GM23338 (cell line): ENCODE results near the gene DHFR2. TPM values are rescaled to one million over a fixed set of nuclear protein-coding genes. Genes with fewer than 3 reads are reported as not detected.
"Not testable (repeated sequence)": the region's sequence is repeated elsewhere in the genome, so short reads cannot be mapped to it uniquely, and the experiment has no call there.

ENCODE experiments used
- ATAC-seq: fragments of 200-7000 bp; cut with Tn5 transposase; 3 replicates; pipeline ENCODE4 v1.9.1; 2020
- DNase-seq: peaks from one replicate; pipeline ENCODE4 v3.0.0-alpha.2; 2015; ENCODE audit warnings: low spot score
- H2AFZ ChIP-seq: fragments of 200-600 bp; sonication (generic); 2 replicates; pipeline ENCODE4 v1.8.0; 2016; ENCODE audit warnings: antibody characterized with exemption, mild to moderate bottlenecking, moderate library complexity
- H3F3A ChIP-seq: fragments of 200-600 bp; sonication (generic); replicated peaks from 2 replicates; pipeline ENCODE4 v1.8.0; 2017; ENCODE audit warnings: antibody characterized with exemption, mixed run types, low read depth
- H3K27ac ChIP-seq: fragments of 200-600 bp; sonication (generic); 2 replicates; pipeline ENCODE4 v1.6.1; 2016; ENCODE audit warnings: low read depth
- H3K27me3 ChIP-seq: fragments of 200-600 bp; sonication (generic); 2 replicates; pipeline ENCODE4 v1.8.0; 2016; ENCODE audit warnings: mild to moderate bottlenecking, mixed run types, moderate library complexity; ENCODE audit not compliant: insufficient read depth
- H3K36me3 ChIP-seq: fragments of 200-600 bp; sonication (generic); 2 replicates; pipeline ENCODE4 v1.8.0; 2016; ENCODE audit warnings: mild to moderate bottlenecking; ENCODE audit not compliant: insufficient read depth
- H3K4me1 ChIP-seq: fragments of 200-600 bp; sonication (generic); 2 replicates; pipeline ENCODE4 v1.8.0; 2016; ENCODE audit warnings: mild to moderate bottlenecking, moderate library complexity; ENCODE audit not compliant: insufficient read depth
- H3K4me2 ChIP-seq: fragments of 200-600 bp; sonication (generic); 2 replicates; pipeline ENCODE4 v1.7.1; 2017; ENCODE audit warnings: mixed run types
- H3K4me3 ChIP-seq: fragments of 200-600 bp; sonication (generic); 2 replicates; pipeline ENCODE4 v1.6.1; 2016; ENCODE audit warnings: mixed run types
- H3K79me2 ChIP-seq: fragments of 200-600 bp; sonication (generic); replicated peaks from 2 replicates; pipeline ENCODE4 v1.8.0; 2017; ENCODE audit warnings: mild to moderate bottlenecking; ENCODE audit not compliant: insufficient read depth
- H3K9me2 ChIP-seq: fragments of 200-600 bp; sonication (generic); 2 replicates; pipeline ENCODE4 v1.8.0; 2017; ENCODE audit not compliant: insufficient read depth
- H4K20me1 ChIP-seq: fragments of 200-600 bp; sonication (generic); replicated peaks from 2 replicates; pipeline ENCODE4 v1.8.0; 2017; ENCODE audit warnings: mild to moderate bottlenecking; ENCODE audit not compliant: insufficient read depth
- H3K27ac Mint-ChIP-seq: 2 replicates; pipeline ENCODE4 v1.8.0; 2020; ENCODE audit warnings: inconsistent platforms, mild to moderate bottlenecking, moderate library complexity, mixed read lengths
- H3K27me3 Mint-ChIP-seq: 3 replicates; pipeline ENCODE4 v1.8.0; 2022; ENCODE audit warnings: low read depth, mild to moderate bottlenecking, moderate library complexity, mixed read lengths, inconsistent platforms; ENCODE audit not compliant: insufficient read depth, poor library complexity
- H3K36me3 Mint-ChIP-seq: 3 replicates; pipeline ENCODE4 v1.8.0; 2021; ENCODE audit warnings: low read depth, mild to moderate bottlenecking, inconsistent platforms, moderate library complexity, mixed read lengths
- H3K4me1 Mint-ChIP-seq: 3 replicates; pipeline ENCODE4 v1.8.0; 2020; ENCODE audit warnings: mild to moderate bottlenecking, inconsistent platforms, mixed read lengths
- H3K4me3 Mint-ChIP-seq: 3 replicates; pipeline ENCODE4 v1.8.0; 2021; ENCODE audit warnings: moderate library complexity, mild to moderate bottlenecking, inconsistent platforms, mixed read lengths
- H3K9me3 Mint-ChIP-seq: 3 replicates; pipeline ENCODE4 v1.8.0; 2020; ENCODE audit warnings: moderate library complexity, mild to moderate bottlenecking, inconsistent platforms, mixed read lengths
- CTCF ChIP-seq, 2 experiments: fragments of 200-600 bp in 1 of 2; sonication (generic) in 1 of 2; conservative IDR thresholded peaks; 2 replicates each; pipeline versions ENCODE4 v1.5.1 to v1.6.1; 2016 to 2017; ENCODE audit warnings: antibody characterized with exemption in 2 of 2, low read depth in 2 of 2, mild to moderate bottlenecking in 2 of 2, moderate library complexity in 1 of 2
- EZH2 ChIP-seq: fragments of 200-600 bp; sonication (generic); IDR thresholded peaks from one replicate; pipeline ENCODE4 v1.8.0; 2017; ENCODE audit warnings: antibody characterized with exemption, mild to moderate bottlenecking, low read depth; ENCODE audit not compliant: unreplicated experiment
- EZH2phosphoT487 ChIP-seq: fragments of 200-600 bp; sonication (generic); IDR thresholded peaks from one replicate; pipeline ENCODE4 v1.8.1; 2018; ENCODE audit warnings: antibody characterized with exemption; ENCODE audit not compliant: unreplicated experiment
- JUNB ChIP-seq: IDR thresholded peaks from one replicate; pipeline ENCODE4 v1.6.1; 2016; ENCODE audit warnings: antibody characterized with exemption; ENCODE audit not compliant: unreplicated experiment
- REST ChIP-seq: IDR thresholded peaks from one replicate; pipeline ENCODE4 v1.6.1; 2018; ENCODE audit warnings: antibody characterized with exemption; ENCODE audit not compliant: unreplicated experiment
- STAT1 ChIP-seq: IDR thresholded peaks from one replicate; pipeline ENCODE4 v1.6.1; 2016; ENCODE audit warnings: antibody characterized with exemption; ENCODE audit not compliant: unreplicated experiment
- ZNF114 ChIP-seq: fragments of 250-450 bp; sonication (Bioruptor Pico); IDR thresholded peaks from 2 replicates; pipeline ENCODE4 v1.5.0; 2020; ENCODE audit warnings: mild to moderate bottlenecking, moderate library complexity
- ZNF331 ChIP-seq: fragments of 250-450 bp; sonication (Bioruptor Pico); IDR thresholded peaks from 2 replicates; pipeline ENCODE4 v1.5.0; 2020; ENCODE audit warnings: low read depth, mild to moderate bottlenecking, moderate library complexity
- polyA plus RNA-seq: library from polyadenylated mRNA; unstranded; fragments of >200 nt; fragmentation: Nextera tagmentation; extraction: Ambion mirVana; gene quantifications from 2 replicates; pipeline ENCODE4 v1.2.1, GENCODE V29; 2016
- total RNA-seq: library from RNA; depleted of rRNA; stranded (reverse); fragments of >200 nt; shearing (Covaris generic); gene quantifications from 2 replicates; pipeline ENCODE4 v1.2.3, GENCODE V29; 2014
- TF ChIP-seq, protein P1 (sequence below): IDR thresholded peaks from 2 replicates; pipeline ENCODE4 v1.6.1; 2016; ENCODE audit warnings: antibody characterized with exemption
- TF ChIP-seq, protein P2 (sequence below): fragments of 250-450 bp; sonication (Bioruptor Pico); IDR thresholded peaks from 2 replicates; pipeline ENCODE4 v1.5.0; 2020; ENCODE audit warnings: mild to moderate bottlenecking, moderate library complexity

DHFR2 gene
- total and polyA plus RNA-seq, 2 experiments from 2014 or later = 1.1 to 1.6 TPM

- not testable (repeated sequence) for H4K20me1 ChIP-seq, H3K27ac ChIP-seq, H3K36me3 ChIP-seq, H3K79me2 ChIP-seq, DNase-seq, H3K27me3 ChIP-seq, H3K4me3 ChIP-seq, H3F3A ChIP-seq, H2AFZ ChIP-seq, H3K9me3 Mint-ChIP-seq, H3K4me1 ChIP-seq, H3K27ac Mint-ChIP-seq, H3K4me1 Mint-ChIP-seq, H3K27me3 Mint-ChIP-seq, H3K4me3 Mint-ChIP-seq, H3K4me2 ChIP-seq, H3K9me2 ChIP-seq, ATAC-seq
- peaks cover 12% of the 10 kb centered on the region; the same call in 2 of the 3 replicates for H3K36me3 Mint-ChIP-seq
Observed at GRCh38 chr3:94110232-94110631, 47.5 kb upstream of the DHFR2 start.

GRCh38 chr3:94106268-94106667 is 43.6 kb upstream of the DHFR2 start:
- no peak for ATAC-seq
- Histone ChIP-seq H3K4me2 (no peak overlapping the region), H3K4me3 (no peak overlapping the region), H3K79me2 (no peaks in the 10 kb centered on the region), H3K27ac (no peak overlapping the region), H3K4me1 (no peaks in the 10 kb centered on the region), H3F3A (no peaks in the 10 kb centered on the region), H2AFZ (no peak overlapping the region), H3K27me3 (no peaks in the 10 kb centered on the region), H3K36me3 (no peaks in the 10 kb centered on the region; the same call in 1 of the 2 replicates), H4K20me1 (no peaks in the 10 kb centered on the region), H3K9me2 (no peaks in the 10 kb centered on the region)
- Mint-ChIP-seq H3K9me3 (no peaks in the 10 kb centered on the region), H3K36me3 (peaks cover 3% of the 10 kb centered on the region; the same call in 1 of the 3 replicates), H3K27ac (no peak overlapping the region), H3K4me3 (no peak overlapping the region), H3K27me3 (no peaks in the 10 kb centered on the region), H3K4me1 (no peaks in the 10 kb centered on the region)
- no peak for DNase-seq
- TF ChIP-seq ZNF114 (CRISPR knock-in tag) (no peak), EZH2 (no peak), JUNB (no peak), STAT1 (no peak), EZH2phosphoT487 (no peak), REST (no peak), CTCF (conservative IDR thresholded peaks at IDR 0.05; ENCODE audit: low read depth in 2 of 2) (no peak), ZNF331 (CRISPR knock-in tag) (no peak)
- TF ChIP-seq, protein P1, sequence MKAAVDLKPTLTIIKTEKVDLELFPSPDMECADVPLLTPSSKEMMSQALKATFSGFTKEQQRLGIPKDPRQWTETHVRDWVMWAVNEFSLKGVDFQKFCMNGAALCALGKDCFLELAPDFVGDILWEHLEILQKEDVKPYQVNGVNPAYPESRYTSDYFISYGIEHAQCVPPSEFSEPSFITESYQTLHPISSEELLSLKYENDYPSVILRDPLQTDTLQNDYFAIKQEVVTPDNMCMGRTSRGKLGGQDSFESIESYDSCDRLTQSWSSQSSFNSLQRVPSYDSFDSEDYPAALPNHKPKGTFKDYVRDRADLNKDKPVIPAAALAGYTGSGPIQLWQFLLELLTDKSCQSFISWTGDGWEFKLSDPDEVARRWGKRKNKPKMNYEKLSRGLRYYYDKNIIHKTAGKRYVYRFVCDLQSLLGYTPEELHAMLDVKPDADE = no peak
- TF ChIP-seq, protein P2, sequence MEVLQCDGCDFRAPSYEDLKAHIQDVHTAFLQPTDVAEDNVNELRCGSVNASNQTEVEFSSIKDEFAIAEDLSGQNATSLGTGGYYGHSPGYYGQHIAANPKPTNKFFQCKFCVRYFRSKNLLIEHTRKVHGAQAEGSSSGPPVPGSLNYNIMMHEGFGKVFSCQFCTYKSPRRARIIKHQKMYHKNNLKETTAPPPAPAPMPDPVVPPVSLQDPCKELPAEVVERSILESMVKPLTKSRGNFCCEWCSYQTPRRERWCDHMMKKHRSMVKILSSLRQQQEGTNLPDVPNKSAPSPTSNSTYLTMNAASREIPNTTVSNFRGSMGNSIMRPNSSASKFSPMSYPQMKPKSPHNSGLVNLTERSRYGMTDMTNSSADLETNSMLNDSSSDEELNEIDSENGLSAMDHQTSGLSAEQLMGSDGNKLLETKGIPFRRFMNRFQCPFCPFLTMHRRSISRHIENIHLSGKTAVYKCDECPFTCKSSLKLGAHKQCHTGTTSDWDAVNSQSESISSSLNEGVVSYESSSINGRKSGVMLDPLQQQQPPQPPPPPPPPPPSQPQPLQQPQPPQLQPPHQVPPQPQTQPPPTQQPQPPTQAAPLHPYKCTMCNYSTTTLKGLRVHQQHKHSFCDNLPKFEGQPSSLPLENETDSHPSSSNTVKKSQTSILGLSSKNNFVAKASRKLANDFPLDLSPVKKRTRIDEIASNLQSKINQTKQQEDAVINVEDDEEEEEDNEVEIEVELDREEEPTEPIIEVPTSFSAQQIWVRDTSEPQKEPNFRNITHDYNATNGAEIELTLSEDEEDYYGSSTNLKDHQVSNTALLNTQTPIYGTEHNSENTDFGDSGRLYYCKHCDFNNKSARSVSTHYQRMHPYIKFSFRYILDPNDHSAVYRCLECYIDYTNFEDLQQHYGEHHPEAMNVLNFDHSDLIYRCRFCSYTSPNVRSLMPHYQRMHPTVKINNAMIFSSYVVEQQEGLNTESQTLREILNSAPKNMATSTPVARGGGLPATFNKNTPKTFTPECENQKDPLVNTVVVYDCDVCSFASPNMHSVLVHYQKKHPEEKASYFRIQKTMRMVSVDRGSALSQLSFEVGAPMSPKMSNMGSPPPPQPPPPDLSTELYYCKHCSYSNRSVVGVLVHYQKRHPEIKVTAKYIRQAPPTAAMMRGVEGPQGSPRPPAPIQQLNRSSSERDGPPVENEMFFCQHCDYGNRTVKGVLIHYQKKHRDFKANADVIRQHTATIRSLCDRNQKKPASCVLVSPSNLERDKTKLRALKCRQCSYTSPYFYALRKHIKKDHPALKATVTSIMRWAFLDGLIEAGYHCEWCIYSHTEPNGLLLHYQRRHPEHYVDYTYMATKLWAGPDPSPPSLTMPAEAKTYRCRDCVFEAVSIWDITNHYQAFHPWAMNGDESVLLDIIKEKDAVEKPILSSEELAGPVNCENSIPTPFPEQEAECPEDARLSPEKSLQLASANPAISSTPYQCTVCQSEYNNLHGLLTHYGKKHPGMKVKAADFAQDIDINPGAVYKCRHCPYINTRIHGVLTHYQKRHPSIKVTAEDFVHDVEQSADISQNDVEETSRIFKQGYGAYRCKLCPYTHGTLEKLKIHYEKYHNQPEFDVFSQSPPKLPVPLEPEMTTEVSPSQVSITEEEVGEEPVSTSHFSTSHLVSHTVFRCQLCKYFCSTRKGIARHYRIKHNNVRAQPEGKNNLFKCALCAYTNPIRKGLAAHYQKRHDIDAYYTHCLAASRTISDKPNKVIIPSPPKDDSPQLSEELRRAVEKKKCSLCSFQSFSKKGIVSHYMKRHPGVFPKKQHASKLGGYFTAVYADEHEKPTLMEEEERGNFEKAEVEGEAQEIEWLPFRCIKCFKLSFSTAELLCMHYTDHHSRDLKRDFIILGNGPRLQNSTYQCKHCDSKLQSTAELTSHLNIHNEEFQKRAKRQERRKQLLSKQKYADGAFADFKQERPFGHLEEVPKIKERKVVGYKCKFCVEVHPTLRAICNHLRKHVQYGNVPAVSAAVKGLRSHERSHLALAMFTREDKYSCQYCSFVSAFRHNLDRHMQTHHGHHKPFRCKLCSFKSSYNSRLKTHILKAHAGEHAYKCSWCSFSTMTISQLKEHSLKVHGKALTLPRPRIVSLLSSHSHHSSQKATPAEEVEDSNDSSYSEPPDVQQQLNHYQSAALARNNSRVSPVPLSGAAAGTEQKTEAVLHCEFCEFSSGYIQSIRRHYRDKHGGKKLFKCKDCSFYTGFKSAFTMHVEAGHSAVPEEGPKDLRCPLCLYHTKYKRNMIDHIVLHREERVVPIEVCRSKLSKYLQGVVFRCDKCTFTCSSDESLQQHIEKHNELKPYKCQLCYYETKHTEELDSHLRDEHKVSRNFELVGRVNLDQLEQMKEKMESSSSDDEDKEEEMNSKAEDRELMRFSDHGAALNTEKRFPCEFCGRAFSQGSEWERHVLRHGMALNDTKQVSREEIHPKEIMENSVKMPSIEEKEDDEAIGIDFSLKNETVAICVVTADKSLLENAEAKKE = no peak
